Hepatocyte (in vitro differentiated cells): Measurements from ENCODE around the gene CNFN. TPM values are rescaled to one million over a fixed set of nuclear protein-coding genes. Genes with fewer than 3 reads are reported as not detected.

Source experiments
- DNase-seq: peaks from one replicate; pipeline ENCODE4 v3.0.0-alpha.2; 2016; ENCODE audit warnings: low spot score
- H2AFZ ChIP-seq: fragments of 200-600 bp; sonication (generic); 2 replicates; pipeline ENCODE4 v1.6.0; 2016; ENCODE audit warnings: antibody characterized with exemption, mild to moderate bottlenecking
- H3K27ac ChIP-seq: fragments of 200-600 bp; sonication (generic); 2 replicates; pipeline ENCODE4 v1.5.1; 2016; ENCODE audit warnings: mild to moderate bottlenecking
- H3K27me3 ChIP-seq: fragments of 200-600 bp; sonication (generic); 2 replicates; pipeline ENCODE4 v1.6.1; 2016
- H3K36me3 ChIP-seq: fragments of 200-600 bp; sonication (generic); replicated peaks from 2 replicates; pipeline ENCODE4 v1.5.1; 2016; ENCODE audit warnings: low read depth; ENCODE audit not compliant: insufficient read depth
- H3K4me1 ChIP-seq: fragments of 200-600 bp; sonication (generic); 2 replicates; pipeline ENCODE4 v1.5.1; 2016; ENCODE audit warnings: mild to moderate bottlenecking, moderate library complexity; ENCODE audit not compliant: insufficient read depth
- H3K4me2 ChIP-seq: fragments of 200-600 bp; sonication (generic); 2 replicates; pipeline ENCODE4 v1.6.0; 2016
- H3K4me3 ChIP-seq: fragments of 200-600 bp; sonication (generic); 2 replicates; pipeline ENCODE4 v1.5.1; 2016; ENCODE audit warnings: mild to moderate bottlenecking
- H3K79me2 ChIP-seq: fragments of 200-600 bp; sonication (generic); 2 replicates; pipeline ENCODE4 v1.6.0; 2017; ENCODE audit warnings: mild to moderate bottlenecking
- H3K9me2 ChIP-seq: fragments of 200-600 bp; sonication (generic); replicated peaks from 2 replicates; pipeline ENCODE4 v1.6.0; 2017; ENCODE audit warnings: mild to moderate bottlenecking; ENCODE audit not compliant: insufficient read depth
- H3K9me3 ChIP-seq: fragments of 200-600 bp; sonication (generic); 2 replicates; pipeline ENCODE4 v1.5.1; 2016; ENCODE audit warnings: low read depth, mild to moderate bottlenecking
- H4K20me1 ChIP-seq: fragments of 200-600 bp; sonication (generic); 2 replicates; pipeline ENCODE4 v1.6.0; 2016; ENCODE audit warnings: mild to moderate bottlenecking; ENCODE audit not compliant: insufficient read depth, poor library complexity, severe bottlenecking
- EZH2 ChIP-seq: fragments of 200-600 bp; sonication (generic); IDR thresholded peaks from 2 replicates; pipeline ENCODE4 v1.6.1; 2016; ENCODE audit warnings: antibody characterized with exemption, mild to moderate bottlenecking, borderline replicate concordance
- EZH2phosphoT487 ChIP-seq: fragments of 200-600 bp; sonication (generic); IDR thresholded peaks from one replicate; pipeline ENCODE4 v1.6.1; 2018; ENCODE audit warnings: antibody characterized with exemption, mild to moderate bottlenecking, low read depth, moderate library complexity; ENCODE audit not compliant: unreplicated experiment, severe bottlenecking
- WGBS: methylation state at CpG from one replicate; pipeline ENCODE4 v1.1.6; 2016; ENCODE audit warnings: low lambda C conversion rate; ENCODE audit errors: missing lambda C conversion rate; 5-methylcytosine and 5-hydroxymethylcytosine counted together
- polyA plus RNA-seq: library from polyadenylated mRNA; unstranded; fragments of >200 nt; fragmentation: Nextera tagmentation; extraction: Ambion mirVana; gene quantifications from 2 replicates; pipeline ENCODE4 v1.2.1, GENCODE V29; 2016
- total RNA-seq: library from RNA; depleted of rRNA; stranded (reverse); fragments of >200 nt; gene quantifications from 2 replicates; pipeline ENCODE4 v1.2.3, GENCODE V29; 2014
- TF ChIP-seq, protein P1 (sequence below): fragments of 200-600 bp; sonication (generic); IDR thresholded peaks from 2 replicates; pipeline ENCODE4 v1.5.1; 2016; ENCODE audit warnings: antibody characterized with exemption, mild to moderate bottlenecking; ENCODE audit not compliant: poor library complexity

Gene CNFN
- total and polyA plus RNA-seq, 2 experiments from 2014 or later: 0.93 to 8.3 TPM

- no peak overlapping the region for H3K4me2 ChIP-seq
- TF ChIP-seq, protein P1, sequence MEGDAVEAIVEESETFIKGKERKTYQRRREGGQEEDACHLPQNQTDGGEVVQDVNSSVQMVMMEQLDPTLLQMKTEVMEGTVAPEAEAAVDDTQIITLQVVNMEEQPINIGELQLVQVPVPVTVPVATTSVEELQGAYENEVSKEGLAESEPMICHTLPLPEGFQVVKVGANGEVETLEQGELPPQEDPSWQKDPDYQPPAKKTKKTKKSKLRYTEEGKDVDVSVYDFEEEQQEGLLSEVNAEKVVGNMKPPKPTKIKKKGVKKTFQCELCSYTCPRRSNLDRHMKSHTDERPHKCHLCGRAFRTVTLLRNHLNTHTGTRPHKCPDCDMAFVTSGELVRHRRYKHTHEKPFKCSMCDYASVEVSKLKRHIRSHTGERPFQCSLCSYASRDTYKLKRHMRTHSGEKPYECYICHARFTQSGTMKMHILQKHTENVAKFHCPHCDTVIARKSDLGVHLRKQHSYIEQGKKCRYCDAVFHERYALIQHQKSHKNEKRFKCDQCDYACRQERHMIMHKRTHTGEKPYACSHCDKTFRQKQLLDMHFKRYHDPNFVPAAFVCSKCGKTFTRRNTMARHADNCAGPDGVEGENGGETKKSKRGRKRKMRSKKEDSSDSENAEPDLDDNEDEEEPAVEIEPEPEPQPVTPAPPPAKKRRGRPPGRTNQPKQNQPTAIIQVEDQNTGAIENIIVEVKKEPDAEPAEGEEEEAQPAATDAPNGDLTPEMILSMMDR: no peak
- TF ChIP-seq EZH2 (no peak), EZH2phosphoT487 (no peak)
- no peak overlapping the region for H3K27ac ChIP-seq
- no peak for DNase-seq
- H3K9me3 ChIP-seq: no peaks in the 10 kb centered on the region
- no peak overlapping the region for H2AFZ ChIP-seq
- 96% methylated on average over 11 of the region's 11 CpGs for WGBS
- no peaks in the 10 kb centered on the region for H3K4me1 ChIP-seq
- H3K27me3 ChIP-seq: no peaks in the 10 kb centered on the region
- H3K79me2 ChIP-seq: no peaks in the 10 kb centered on the region
- H3K4me3 ChIP-seq: no peak overlapping the region
- H4K20me1 ChIP-seq: no peaks in the 10 kb centered on the region
- H3K36me3 ChIP-seq: no peaks in the 10 kb centered on the region
- H3K9me2 ChIP-seq: no peaks in the 10 kb centered on the region
Observed at GRCh38 chr19:42368360-42368759, 21.7 kb downstream of the CNFN start.

GRCh38 chr19:42367929-42368328 is 22.2 kb downstream of the CNFN start:
- Histone ChIP-seq H3K9me2 (no peaks in the 10 kb centered on the region), H3K4me2 (no peak overlapping the region), H3K9me3 (no peaks in the 10 kb centered on the region), H3K4me1 (no peaks in the 10 kb centered on the region), H3K79me2 (no peaks in the 10 kb centered on the region), H2AFZ (no peak overlapping the region), H3K36me3 (no peaks in the 10 kb centered on the region), H3K27ac (no peak overlapping the region), H3K4me3 (no peak overlapping the region), H3K27me3 (no peaks in the 10 kb centered on the region), H4K20me1 (no peaks in the 10 kb centered on the region)
- WGBS: 94% methylated on average over 4 of the region's 4 CpGs
- no peak for DNase-seq
- no peak for TF ChIP-seq EZH2
- TF ChIP-seq, protein P1: no peak
- TF ChIP-seq EZH2phosphoT487: no peak

DNA sequence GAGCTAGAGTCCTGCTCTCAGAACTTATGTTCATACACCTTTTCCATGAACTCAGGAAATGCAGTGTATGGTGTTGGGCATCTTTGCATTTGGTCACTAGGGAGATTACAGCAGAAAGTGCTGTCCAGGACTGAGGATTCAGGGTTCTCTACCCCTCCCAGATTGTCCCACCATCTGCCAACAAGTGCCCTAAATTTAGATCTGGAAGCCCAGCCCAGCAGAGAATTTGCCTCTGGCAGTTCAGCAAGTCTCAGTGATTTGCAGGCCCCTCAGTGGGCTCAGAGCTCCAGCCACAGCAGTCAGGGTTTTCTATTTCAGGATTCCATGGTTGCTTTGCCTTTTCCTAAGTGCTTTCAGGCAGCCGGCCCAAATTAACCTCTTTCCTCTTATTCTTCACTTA is 23.4 kb downstream of the CNFN start:
- Histone ChIP-seq H3K27ac (no peak overlapping the region), H3K27me3 (no peaks in the 10 kb centered on the region), H3K4me2 (no peak overlapping the region), H3K9me2 (no peaks in the 10 kb centered on the region), H3K36me3 (no peaks in the 10 kb centered on the region), H3K9me3 (no peaks in the 10 kb centered on the region), H3K4me1 (no peaks in the 10 kb centered on the region), H2AFZ (no peak overlapping the region), H4K20me1 (no peaks in the 10 kb centered on the region), H3K79me2 (no peaks in the 10 kb centered on the region), H3K4me3 (no peak overlapping the region)
- WGBS: 74% methylated on average over 1 of the region's 1 CpG
- TF ChIP-seq EZH2 (no peak), EZH2phosphoT487 (no peak)
- TF ChIP-seq, protein P1: no peak
- DNase-seq: no peak
